Stimulated activated CD4-positive, alpha-beta T cell treated with anti-CD3 and anti-CD28 coated beads, TNF-alpha, amount 100 ng/mL, for 1 hour (primary cell): ENCODE results near the gene WSB1.
A peak's percentile ranks its signal among the peaks of the same experiment; 100 is the strongest.
"Not testable (repeated sequence)": the region's sequence is repeated elsewhere in the genome, so short reads cannot be mapped to it uniquely, and the experiment has no call there.

ENCODE experiments used
- DNase-seq, 3 donors: peaks; one replicate each; pipeline ENCODE4 v3.0.0-alpha.2; 2020; ENCODE audit warnings: low read depth in 3 of 3, low spot score in 1 of 3

Gene WSB1, protein sequence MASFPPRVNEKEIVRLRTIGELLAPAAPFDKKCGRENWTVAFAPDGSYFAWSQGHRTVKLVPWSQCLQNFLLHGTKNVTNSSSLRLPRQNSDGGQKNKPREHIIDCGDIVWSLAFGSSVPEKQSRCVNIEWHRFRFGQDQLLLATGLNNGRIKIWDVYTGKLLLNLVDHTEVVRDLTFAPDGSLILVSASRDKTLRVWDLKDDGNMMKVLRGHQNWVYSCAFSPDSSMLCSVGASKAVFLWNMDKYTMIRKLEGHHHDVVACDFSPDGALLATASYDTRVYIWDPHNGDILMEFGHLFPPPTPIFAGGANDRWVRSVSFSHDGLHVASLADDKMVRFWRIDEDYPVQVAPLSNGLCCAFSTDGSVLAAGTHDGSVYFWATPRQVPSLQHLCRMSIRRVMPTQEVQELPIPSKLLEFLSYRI

DNA sequence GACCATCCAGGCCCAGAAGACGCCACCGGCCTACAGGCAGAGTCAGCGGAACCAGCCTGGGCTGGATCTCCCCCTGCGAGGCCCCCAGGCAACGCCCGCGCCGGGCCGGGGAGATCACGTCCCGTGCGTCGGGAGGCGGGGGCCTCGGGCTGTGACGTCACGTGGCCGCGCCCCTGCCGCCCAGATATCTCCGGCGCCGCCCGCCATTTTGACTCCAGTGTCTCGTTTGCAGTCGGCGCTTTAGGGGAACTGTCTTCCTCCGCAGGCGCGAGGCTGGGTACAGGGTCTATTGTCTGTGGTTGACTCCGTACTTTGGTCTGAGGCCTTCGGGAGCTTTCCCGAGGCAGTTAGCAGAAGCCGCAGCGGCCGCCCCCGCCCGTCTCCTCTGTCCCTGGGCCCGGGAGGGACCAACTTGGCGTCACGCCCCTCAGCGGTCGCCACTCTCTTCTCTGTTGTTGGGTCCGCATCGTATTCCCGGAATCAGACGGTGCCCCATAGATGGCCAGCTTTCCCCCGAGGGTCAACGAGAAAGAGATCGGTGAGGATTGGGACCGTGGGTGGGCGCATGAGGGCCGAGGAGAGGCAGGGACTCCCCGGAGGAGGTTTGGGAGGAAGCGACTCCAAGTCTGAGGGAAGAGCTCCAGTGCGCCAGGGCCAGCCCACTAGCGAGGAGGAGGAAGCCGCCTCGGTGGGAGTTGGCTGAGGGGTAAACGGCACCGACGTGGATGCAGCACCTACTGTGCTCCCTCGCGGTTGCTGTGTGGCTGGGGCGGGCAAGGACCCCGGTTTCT lies at the start of gene WSB1:
Gene WSB1 (plus strand): TSS at position 217 of the 791 bp plus-strand sequence. CDS start 282 bp downstream, at position 499.
- peak; percentile 68 to 89 (median 83) for DNase-seq

- DNase-seq, result no peak
Observed at GRCh38 chr17:27244491-27245223, 49.3 kb upstream of the WSB1 start.

DNA sequence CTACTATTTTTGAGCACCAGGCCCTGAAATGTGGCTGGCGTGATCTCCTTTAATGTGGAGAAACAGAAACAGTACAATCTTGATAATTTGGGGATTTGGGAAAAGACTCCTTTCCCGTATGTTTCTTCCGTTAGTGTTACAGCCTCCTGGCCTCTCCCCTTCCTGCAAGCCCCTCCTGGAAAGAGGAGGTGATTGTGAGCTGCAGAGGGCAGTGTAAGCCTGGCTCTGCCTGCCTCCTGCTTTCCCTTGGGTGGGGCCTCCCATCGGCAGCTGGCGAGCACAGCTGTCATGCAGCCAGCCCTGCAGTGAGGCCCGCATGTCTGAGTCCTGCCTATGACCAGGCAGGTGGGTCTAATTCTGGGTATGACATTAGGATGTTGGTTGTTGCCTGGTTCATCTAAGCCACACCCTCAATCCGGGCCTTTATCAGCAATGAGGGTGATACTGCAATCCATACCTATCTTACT lies 48.7 kb upstream of the WSB1 start:
- DNase-seq, result peak in 2 of 3 donors; percentile 1 to 3

- DNase-seq, result no peak
Observed at GRCh38 chr17:27246537-27246936, 47.4 kb upstream of the WSB1 start.

DNA sequence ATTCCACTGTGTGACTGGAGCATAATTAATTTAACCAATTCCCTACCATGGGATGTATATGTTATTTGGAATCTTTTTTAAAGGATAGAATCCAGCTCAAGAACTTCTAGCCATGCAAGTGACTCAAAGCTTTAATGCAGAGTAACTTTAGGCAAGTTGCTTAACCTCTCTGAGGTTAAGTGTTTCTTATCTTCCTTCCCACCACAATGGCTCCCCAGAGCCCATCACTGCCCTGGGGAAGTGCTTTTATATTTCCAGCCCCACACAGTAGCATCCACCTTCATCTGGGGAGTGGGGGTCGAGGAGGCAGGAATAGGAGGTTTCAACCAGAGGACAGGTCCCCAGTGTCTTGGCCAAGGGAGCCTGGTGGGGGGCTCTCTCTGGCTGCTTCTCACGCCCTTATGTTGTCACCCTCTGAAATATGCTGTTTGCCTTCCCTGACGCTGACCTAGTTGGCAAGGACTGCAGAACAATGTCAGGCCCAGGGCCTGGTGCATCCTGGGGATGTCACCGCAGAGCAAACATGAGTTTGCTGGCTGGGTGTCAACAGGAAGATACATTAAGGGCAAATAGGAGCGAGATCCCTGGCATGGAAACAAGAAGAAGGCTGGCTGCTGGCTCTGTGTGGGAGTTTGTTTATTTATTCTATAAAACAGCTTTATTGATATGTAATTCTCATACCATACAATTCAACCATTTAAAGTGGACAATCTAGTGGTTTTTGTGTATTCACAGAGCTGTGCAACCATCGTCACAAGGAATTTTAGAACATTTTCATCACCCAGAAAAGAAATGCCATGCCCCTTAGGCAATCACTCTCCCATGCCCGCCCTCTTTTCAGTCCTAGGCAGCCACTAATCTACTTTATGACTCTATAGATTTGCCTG lies 46.6 kb upstream of the WSB1 start:
- DNase-seq, result no peak

DNA sequence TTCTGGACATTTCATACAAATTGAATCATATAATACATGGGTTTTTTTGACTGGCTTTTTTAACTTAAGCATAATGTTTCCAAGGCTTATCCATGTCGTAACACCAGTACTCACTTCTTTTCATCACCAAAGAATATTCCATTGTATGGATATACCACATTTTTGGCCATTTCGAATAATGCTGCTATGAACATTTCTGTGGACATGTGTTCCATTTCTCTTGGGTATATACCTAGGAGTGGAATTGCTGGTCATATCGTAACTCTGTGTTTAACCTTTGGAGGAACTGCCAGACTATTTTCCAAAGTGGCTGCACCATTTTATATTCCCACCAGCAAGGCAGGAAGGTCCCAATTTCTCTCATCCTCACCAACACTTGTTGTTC lies 46.0 kb upstream of the WSB1 start:
- DNase-seq, result no peak

- not testable (repeated sequence) for DNase-seq
Observed at GRCh38 chr17:27250791-27251190, 43.1 kb upstream of the WSB1 start.

GRCh38 chr17:27254802-27255201 lies 39.1 kb upstream of the WSB1 start:
- not testable (repeated sequence) for DNase-seq

DNA sequence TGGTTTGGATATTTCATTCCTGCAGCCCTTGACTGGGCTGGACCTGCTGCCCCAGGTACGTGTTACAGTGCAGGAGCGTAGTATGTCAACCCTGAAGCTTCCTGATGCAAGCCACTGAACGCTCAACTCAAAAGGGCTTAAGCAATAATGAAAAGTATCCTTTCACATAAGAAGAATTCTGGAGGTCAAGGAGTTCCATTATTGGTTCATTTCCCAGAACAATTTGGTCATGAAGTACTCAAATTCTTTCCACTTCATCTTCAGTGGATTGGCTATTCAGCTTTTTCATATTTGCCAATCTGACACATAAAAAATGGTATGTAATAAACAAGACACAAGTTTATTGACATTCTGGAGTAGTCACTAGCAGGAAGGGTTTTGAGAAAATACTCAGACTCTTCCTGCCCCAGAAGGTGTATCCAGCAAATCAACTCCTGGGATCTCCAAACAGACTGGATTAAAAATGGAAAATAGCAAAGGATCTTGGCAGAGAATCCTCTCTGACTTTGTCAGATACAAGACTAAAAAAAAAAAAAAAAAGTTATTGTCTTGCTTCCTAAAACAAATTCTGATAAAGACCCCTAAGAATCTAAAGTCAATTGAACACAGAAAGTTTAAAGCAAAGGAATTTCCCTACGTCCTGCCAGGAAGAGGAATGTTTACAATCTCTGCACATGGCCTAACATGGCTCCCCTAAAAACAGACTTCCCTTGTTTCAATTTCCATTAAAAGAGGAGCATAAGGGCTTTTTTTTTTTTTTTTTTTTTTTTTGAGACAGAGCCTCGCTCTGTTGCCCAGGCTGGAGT lies 37.5 kb upstream of the WSB1 start:
- no peak for DNase-seq

- DNase-seq, result no peak
Observed at GRCh38 chr17:27257031-27257357, 36.9 kb upstream of the WSB1 start.

- DNase-seq, result no peak
Observed at GRCh38 chr17:27259356-27259755, 34.6 kb upstream of the WSB1 start.

GRCh38 chr17:27263386-27263785 lies 30.5 kb upstream of the WSB1 start:
- no peak for DNase-seq

DNA sequence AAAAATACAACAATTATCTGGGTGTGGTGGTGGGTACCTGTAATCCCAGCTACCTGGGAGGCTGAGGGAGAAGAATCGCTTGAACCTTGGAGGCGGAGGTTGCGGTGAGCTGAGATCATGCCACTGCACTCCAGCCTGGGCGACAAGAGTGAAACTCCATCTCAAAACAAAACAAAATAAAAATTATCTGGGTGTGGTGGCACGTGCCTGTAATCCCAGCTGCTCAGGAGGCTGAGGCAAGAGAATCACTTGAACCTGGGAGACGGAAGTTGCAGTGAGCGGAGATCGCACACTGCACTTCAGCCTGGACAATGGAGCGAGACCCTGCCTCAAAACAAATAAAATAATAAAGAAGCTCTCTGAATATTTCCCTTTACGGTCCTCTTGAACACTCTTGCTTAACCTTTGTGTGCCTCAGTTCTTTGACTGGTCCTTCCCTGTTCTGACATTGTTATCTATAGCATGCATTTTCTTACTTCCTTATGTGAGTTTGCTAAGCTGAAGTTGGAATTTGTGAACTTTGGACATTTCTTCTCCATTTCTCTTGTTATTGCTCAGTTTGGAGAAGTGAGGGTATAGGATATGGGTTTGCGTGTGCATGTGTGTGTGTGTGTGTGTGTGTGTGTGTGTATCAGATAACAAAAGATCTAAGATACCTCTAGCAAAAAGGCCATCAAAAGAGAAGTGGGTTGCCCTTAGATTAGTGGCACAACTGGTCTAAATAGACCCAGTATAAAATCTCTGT lies 29.7 kb upstream of the WSB1 start:
- no peak for DNase-seq

DNA sequence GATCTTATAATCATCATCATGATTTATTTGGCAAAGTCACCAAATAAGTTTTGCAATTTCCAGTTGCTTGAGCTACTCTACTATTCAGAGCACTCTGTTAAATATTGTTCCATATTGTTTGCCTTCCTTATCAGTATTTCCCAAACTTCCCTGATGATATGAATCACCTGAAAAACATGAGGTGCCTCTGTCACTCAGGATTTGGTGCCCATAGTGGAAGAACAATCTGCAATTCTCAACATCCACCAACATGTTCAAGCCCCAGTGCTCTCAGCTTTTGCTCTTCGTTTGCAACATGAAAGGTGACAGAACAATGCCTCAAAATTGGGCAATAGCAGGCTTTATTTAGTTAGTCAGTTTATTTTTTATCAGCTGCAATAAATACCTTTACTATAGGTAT lies 28.6 kb upstream of the WSB1 start:
- DNase-seq, result no peak

- no peak for DNase-seq
Observed at GRCh38 chr17:27266228-27266627, 27.7 kb upstream of the WSB1 start.

- no peak for DNase-seq
Observed at GRCh38 chr17:27268394-27269085, 25.4 kb upstream of the WSB1 start.

GRCh38 chr17:27269201-27269600 lies 24.7 kb upstream of the WSB1 start:
- DNase-seq, result no peak

DNA sequence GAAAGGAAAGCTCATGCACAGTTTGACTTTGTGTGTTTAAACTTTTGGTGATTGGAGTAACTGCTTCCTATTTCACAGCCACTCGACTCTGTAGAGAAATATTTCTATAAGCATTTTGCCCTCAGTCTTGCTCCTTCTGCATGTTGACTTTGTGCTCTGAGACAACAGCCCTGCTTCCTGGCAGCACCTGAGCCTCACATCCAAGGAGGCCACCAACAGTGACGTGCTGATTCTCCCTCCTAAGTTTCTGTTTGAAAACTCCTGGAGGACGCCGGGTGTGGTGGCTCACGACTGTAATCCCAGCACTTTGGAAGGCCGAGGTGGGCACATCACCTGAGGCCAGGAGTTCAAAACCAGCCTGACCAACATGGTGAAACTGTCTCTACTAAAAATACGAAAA lies 23.9 kb upstream of the WSB1 start:
- DNase-seq, result no peak
